IMR-90 (cell line): ENCODE results near the gene INSYN2A. TPM values are rescaled to one million over a fixed set of nuclear protein-coding genes. Genes with fewer than 3 reads are reported as not detected.

Experiments used
- ATAC-seq: fragments of 200-7000 bp; cut with Tn5 transposase; 2 replicates; pipeline ENCODE4 v1.9.1; 2020; ENCODE audit warnings: low read depth, mild to moderate bottlenecking, moderate library complexity
- BruUV-seq: library from RNA; stranded (reverse); fragments of 400-500 nt; replicated peaks from 2 replicates; lab custom pipeline; 2021; lab: Mats Ljungman, UMichigan
- CTCF ChIA-PET: fragments of 300-600 bp; formaldehyde crosslinking; extraction: SDS; loops from one replicate; lab custom pipeline; 2021; ENCODE audit warnings: antibody characterized with exemption; lab: Yijun Ruan, JAX
- POLR2A ChIA-PET: fragments of 300-600 bp; sonication (Branson Sonifier 250); formaldehyde crosslinking; loops from one replicate; lab custom pipeline; 2022; ENCODE audit warnings: antibody characterized with exemption; ENCODE audit not compliant: unreplicated experiment; lab: Charles Lee
- DNase-seq: peaks from one replicate; pipeline ENCODE4 v3.0.0; 2013
- H2AFZ ChIP-seq: replicated peaks from 2 replicates; pipeline ENCODE3; 2013; ENCODE audit warnings: low read length, mild to moderate bottlenecking; ENCODE audit not compliant: poor library complexity
- H2AK5ac ChIP-seq: 2 replicates; pipeline ENCODE4 v1.6.1; 2013; ENCODE audit warnings: low read depth, low read length, inconsistent platforms
- H2AK9ac ChIP-seq: replicated peaks from 2 replicates; pipeline ENCODE3; 2013; ENCODE audit warnings: mild to moderate bottlenecking, low read depth, low read length, moderate library complexity; ENCODE audit not compliant: poor library complexity
- H2BK120ac ChIP-seq: 2 replicates; pipeline ENCODE4 v1.6.1; 2013; ENCODE audit warnings: low read depth, low read length, inconsistent platforms
- H2BK15ac ChIP-seq: 3 replicates; pipeline ENCODE4 v1.6.1; 2013; ENCODE audit warnings: low read depth, low read length, inconsistent platforms
- H2BK20ac ChIP-seq: 2 replicates; pipeline ENCODE4 v1.6.1; 2013; ENCODE audit warnings: low read depth, mild to moderate bottlenecking, inconsistent platforms, low read length, moderate library complexity
- H2BK5ac ChIP-seq: 2 replicates; pipeline ENCODE4 v1.6.1; 2013; ENCODE audit warnings: mild to moderate bottlenecking, low read depth, low read length, inconsistent platforms; ENCODE audit not compliant: poor library complexity, severe bottlenecking
- H3K14ac ChIP-seq: replicated peaks from 2 replicates; pipeline ENCODE4 v1.6.1; 2013; ENCODE audit warnings: low read depth, low read length, inconsistent platforms
- H3K18ac ChIP-seq: 2 replicates; pipeline ENCODE4 v1.6.1; 2013; ENCODE audit warnings: low read depth, low read length, control low read depth
- H3K23ac ChIP-seq: 2 replicates; pipeline ENCODE4 v1.6.1; 2013; ENCODE audit warnings: low read depth, low read length, inconsistent platforms
- H3K27ac ChIP-seq: 2 replicates; pipeline ENCODE4 v1.5.1; 2013; ENCODE audit warnings: mild to moderate bottlenecking, control low read depth, low read length; ENCODE audit not compliant: insufficient read depth
- H3K27me3 ChIP-seq: 2 replicates; pipeline ENCODE4 v1.6.1; 2013; ENCODE audit warnings: low read length; ENCODE audit not compliant: control insufficient read depth, insufficient read depth
- H3K36me3 ChIP-seq: 2 replicates; pipeline ENCODE4 v1.6.1; 2013; ENCODE audit warnings: low read length, mixed read lengths; ENCODE audit not compliant: control insufficient read depth, insufficient read depth
- H3K4ac ChIP-seq: 2 replicates; pipeline ENCODE4 v1.6.1; 2013; ENCODE audit warnings: low read depth, low read length, inconsistent platforms
- H3K4me1 ChIP-seq: 2 replicates; pipeline ENCODE4 v1.6.1; 2013; ENCODE audit warnings: low read length, mixed read lengths; ENCODE audit not compliant: control insufficient read depth, insufficient read depth
- H3K4me2 ChIP-seq: 2 replicates; pipeline ENCODE4 v1.6.1; 2013; ENCODE audit warnings: low read depth, mild to moderate bottlenecking, control low read depth, low read length, moderate library complexity
- H3K4me3 ChIP-seq: 2 replicates; pipeline ENCODE4 v1.5.1; 2013; ENCODE audit warnings: low read depth, mild to moderate bottlenecking, control low read depth, low read length, moderate library complexity; ENCODE audit not compliant: insufficient read depth
- H3K56ac ChIP-seq: 2 replicates; pipeline ENCODE4 v1.6.1; 2013; ENCODE audit warnings: low read length, inconsistent platforms; ENCODE audit not compliant: insufficient read depth; ENCODE audit errors: extremely low read depth
- H3K79me1 ChIP-seq, 2 experiments: 2 replicates each; pipeline ENCODE4 v1.6.1; 2013; ENCODE audit warnings: low read length in 2 of 2, inconsistent platforms in 1 of 2, low read depth in 1 of 2
- H3K9ac ChIP-seq: 2 replicates; pipeline ENCODE4 v1.6.1; 2013; ENCODE audit warnings: low read depth, low read length, control low read depth
- H3K9me1 ChIP-seq: 2 replicates; pipeline ENCODE4 v1.6.1; 2013; ENCODE audit warnings: low read length, inconsistent platforms; ENCODE audit not compliant: insufficient read depth
- H3K9me3 ChIP-seq: 2 replicates; pipeline ENCODE4 v1.6.1; 2013; ENCODE audit warnings: low read length; ENCODE audit not compliant: control insufficient read depth, insufficient read depth
- H4K20me1 ChIP-seq: 2 replicates; pipeline ENCODE4 v1.6.1; 2013; ENCODE audit warnings: low read length, inconsistent platforms; ENCODE audit not compliant: insufficient read depth
- H4K5ac ChIP-seq: 2 replicates; pipeline ENCODE4 v1.6.1; 2013; ENCODE audit warnings: mild to moderate bottlenecking, low read depth, low read length, control low read depth
- H4K8ac ChIP-seq, 2 experiments: 2 replicates each; pipeline ENCODE4 v1.6.1; 2013; ENCODE audit warnings: low read depth in 2 of 2, low read length in 2 of 2, control low read depth in 1 of 2, inconsistent platforms in 1 of 2
- H4K91ac ChIP-seq: 2 replicates; pipeline ENCODE4 v1.6.1; 2013; ENCODE audit warnings: low read depth, low read length, inconsistent platforms; ENCODE audit not compliant: insufficient read depth
- BHLHE40 ChIP-seq: fragments of 150-350 bp; IDR thresholded peaks from 2 replicates; pipeline ENCODE4 v1.6.1; 2016; ENCODE audit warnings: mild to moderate bottlenecking, low read depth, low read length
- CEBPB ChIP-seq: IDR thresholded peaks from 2 replicates; pipeline ENCODE4 v1.6.1; 2012; ENCODE audit warnings: low read depth, low read length, improper control_type of control experiment
- CHD1 ChIP-seq: IDR thresholded peaks from 2 replicates; pipeline ENCODE4 v1.6.1; 2012; ENCODE audit warnings: low read depth, low read length, improper control_type of control experiment
- FOS ChIP-seq: fragments of 150-350 bp; IDR thresholded peaks from 2 replicates; pipeline ENCODE4 v1.6.1; 2016; ENCODE audit warnings: low read depth, low read length
- MAZ ChIP-seq: IDR thresholded peaks from 2 replicates; pipeline ENCODE4 v1.6.1; 2012; ENCODE audit warnings: low read depth, mild to moderate bottlenecking, low read length, improper control_type of control experiment, moderate library complexity, borderline replicate concordance
- MXI1 ChIP-seq: IDR thresholded peaks from 2 replicates; pipeline ENCODE4 v1.6.1; 2012; ENCODE audit warnings: low read depth, mild to moderate bottlenecking, low read length, moderate library complexity, borderline replicate concordance
- NFE2L2 ChIP-seq: fragments of 150-350 bp; IDR thresholded peaks from 2 replicates; pipeline ENCODE4 v1.6.1; 2016; ENCODE audit warnings: low read depth, mild to moderate bottlenecking, low read length
- RCOR1 ChIP-seq: IDR thresholded peaks from 2 replicates; pipeline ENCODE4 v1.6.1; 2012; ENCODE audit warnings: mild to moderate bottlenecking, low read length, improper control_type of control experiment; ENCODE audit not compliant: insufficient replicate concordance
- RFX5 ChIP-seq: IDR thresholded peaks from 2 replicates; pipeline ENCODE4 v1.8.0; 2012; ENCODE audit warnings: low read depth, mild to moderate bottlenecking, low read length, moderate library complexity
- SMC3 ChIP-seq: fragments of 150-350 bp; IDR thresholded peaks from 2 replicates; pipeline ENCODE4 v1.6.1; 2016; ENCODE audit warnings: low read depth, mild to moderate bottlenecking, antibody characterized with exemption, low read length, moderate library complexity
- USF2 ChIP-seq: fragments of 150-350 bp; IDR thresholded peaks from 2 replicates; pipeline ENCODE4 v1.6.1; 2017; ENCODE audit warnings: mild to moderate bottlenecking, antibody characterized with exemption, low read length, low read depth
- WGBS, 2 experiments: methylation state at CpG; one replicate each; pipeline versions ENCODE4 v1.1.5 to v1.1.7; 2013; ENCODE audit warnings: missing lambda C conversion rate in 2 of 2; ENCODE audit not compliant: insufficient read length in 1 of 2; ENCODE audit errors: extremely low coverage in 2 of 2; 5-methylcytosine and 5-hydroxymethylcytosine counted together
- dilution Hi-C: fragments of 300-500 bp; cut with HindIII; formaldehyde crosslinking; loops from one replicate; pipeline ENCODE4 v1.14.3; 2018; ENCODE audit warnings: low sequenced_read_pairs; ENCODE audit not compliant: unreplicated experiment
- in situ Hi-C: fragments of 300-500 bp; cut with MboI; formaldehyde crosslinking; loops from 3 replicates; pipeline ENCODE4 v1.14.3; 2019; ENCODE audit warnings: low sequenced_read_pairs, inconsistent platforms, mixed read lengths
- intact Hi-C: fragments of 100-400 bp; cut with micrococcal nuclease; formaldehyde crosslinking; loops from 2 replicates; pipeline ENCODE4 v1.10.0; 2022
- polyA plus RNA-seq, 3 experiments: library from polyadenylated mRNA; depleted of rRNA; stranded (reverse); fragments of >200 nt; gene quantifications; 2 replicates each; pipeline ENCODE4 v1.2.3, GENCODE V29; 2012; ENCODE audit warnings: low replicate concordance in 1 of 3
- total RNA-seq: library from RNA; depleted of rRNA; stranded (reverse); fragments of >200 nt; gene quantifications from 2 replicates; pipeline ENCODE4 v1.2.3, GENCODE V29; 2012
- TF ChIP-seq, protein P1 (sequence below): fragments of 150-350 bp; IDR thresholded peaks from 2 replicates; pipeline ENCODE4 v1.6.1; 2016; ENCODE audit warnings: low read depth, mild to moderate bottlenecking, low read length, moderate library complexity, borderline replicate concordance
- TF ChIP-seq, protein P2 (sequence below): conservative IDR thresholded peaks from 2 replicates; pipeline ENCODE4 v1.5.1; 2012; ENCODE audit warnings: mild to moderate bottlenecking, low read depth, low read length, improper control_type of control experiment

INSYN2A gene
- total and polyA plus RNA-seq, 2 of the 4 experiments (the other 2 are of a cell fraction), result 0.10 to 0.18 TPM

GRCh38 chr10:127215866-127216265, 19.5 kb upstream of the INSYN2A start:
- peaks cover 6 to 7% of the 10 kb centered on the region in 2 experiments for H3K79me1 ChIP-seq
- in situ Hi-C loops (no loop called here), intact Hi-C loops (no loop called here), dilution Hi-C loops (no loop called here)
- no peak overlapping the region for H3K4me2 ChIP-seq
- H2AK5ac ChIP-seq, result no peak overlapping the region
- H2BK5ac ChIP-seq, result no peak overlapping the region
- H4K5ac ChIP-seq, result no peak overlapping the region
- no peak overlapping the region for H2AK9ac ChIP-seq
- no peak for DNase-seq
- no peak overlapping the region for H2BK20ac ChIP-seq
- H3K4ac ChIP-seq, result no peak overlapping the region
- H3K9ac ChIP-seq, result no peak overlapping the region
- TF ChIP-seq SMC3 (no peak), RCOR1 (no peak), MXI1 (no peak), CEBPB (no peak), MAZ (no peak), FOS (no peak), NFE2L2 (no peak), USF2 (no peak), BHLHE40 (no peak), RFX5 (no peak), CHD1 (no peak)
- TF ChIP-seq, protein P1, sequence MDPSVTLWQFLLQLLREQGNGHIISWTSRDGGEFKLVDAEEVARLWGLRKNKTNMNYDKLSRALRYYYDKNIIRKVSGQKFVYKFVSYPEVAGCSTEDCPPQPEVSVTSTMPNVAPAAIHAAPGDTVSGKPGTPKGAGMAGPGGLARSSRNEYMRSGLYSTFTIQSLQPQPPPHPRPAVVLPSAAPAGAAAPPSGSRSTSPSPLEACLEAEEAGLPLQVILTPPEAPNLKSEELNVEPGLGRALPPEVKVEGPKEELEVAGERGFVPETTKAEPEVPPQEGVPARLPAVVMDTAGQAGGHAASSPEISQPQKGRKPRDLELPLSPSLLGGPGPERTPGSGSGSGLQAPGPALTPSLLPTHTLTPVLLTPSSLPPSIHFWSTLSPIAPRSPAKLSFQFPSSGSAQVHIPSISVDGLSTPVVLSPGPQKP, result no peak
- TF ChIP-seq, protein P2, sequence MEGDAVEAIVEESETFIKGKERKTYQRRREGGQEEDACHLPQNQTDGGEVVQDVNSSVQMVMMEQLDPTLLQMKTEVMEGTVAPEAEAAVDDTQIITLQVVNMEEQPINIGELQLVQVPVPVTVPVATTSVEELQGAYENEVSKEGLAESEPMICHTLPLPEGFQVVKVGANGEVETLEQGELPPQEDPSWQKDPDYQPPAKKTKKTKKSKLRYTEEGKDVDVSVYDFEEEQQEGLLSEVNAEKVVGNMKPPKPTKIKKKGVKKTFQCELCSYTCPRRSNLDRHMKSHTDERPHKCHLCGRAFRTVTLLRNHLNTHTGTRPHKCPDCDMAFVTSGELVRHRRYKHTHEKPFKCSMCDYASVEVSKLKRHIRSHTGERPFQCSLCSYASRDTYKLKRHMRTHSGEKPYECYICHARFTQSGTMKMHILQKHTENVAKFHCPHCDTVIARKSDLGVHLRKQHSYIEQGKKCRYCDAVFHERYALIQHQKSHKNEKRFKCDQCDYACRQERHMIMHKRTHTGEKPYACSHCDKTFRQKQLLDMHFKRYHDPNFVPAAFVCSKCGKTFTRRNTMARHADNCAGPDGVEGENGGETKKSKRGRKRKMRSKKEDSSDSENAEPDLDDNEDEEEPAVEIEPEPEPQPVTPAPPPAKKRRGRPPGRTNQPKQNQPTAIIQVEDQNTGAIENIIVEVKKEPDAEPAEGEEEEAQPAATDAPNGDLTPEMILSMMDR, result no peak
- H4K20me1 ChIP-seq, result no peaks in the 10 kb centered on the region
- H3K4me1 ChIP-seq, result no peaks in the 10 kb centered on the region
- ChIA-PET CTCF (interaction anchor here (0.6 kb wide), 1 partner anchor 11 kb away, joined by 3 read pairs; no protein-coding TSS in a partner anchor), POLR2A (no interaction called here)
- H2BK120ac ChIP-seq, result no peak overlapping the region
- H3K14ac ChIP-seq, result no peak overlapping the region
- BruUV-seq, result no TSS peak
- H2BK15ac ChIP-seq, result no peak overlapping the region
- no peak overlapping the region for H4K8ac ChIP-seq
- no peak overlapping the region for H3K4me3 ChIP-seq
- no peak overlapping the region for H3K23ac ChIP-seq
- H3K27me3 ChIP-seq, result no peaks in the 10 kb centered on the region
- H3K18ac ChIP-seq, result no peak overlapping the region
- ATAC-seq, result no peak
- H2AFZ ChIP-seq, result no peak overlapping the region
- no peak overlapping the region for H3K56ac ChIP-seq
- no peaks in the 10 kb centered on the region for H3K9me3 ChIP-seq
- no peak overlapping the region for H4K91ac ChIP-seq
- peaks cover 4% of the 10 kb centered on the region; the same call in 1 of the 2 replicates for H3K9me1 ChIP-seq
- H3K27ac ChIP-seq, result no peak overlapping the region
- WGBS, 2 experiments, result no CpG with 5 or more reads among the region's 4 CpGs
- H3K36me3 ChIP-seq, result peaks cover 4% of the 10 kb centered on the region
